ENCODE data around the gene SGSM1. TPM values are rescaled to one million over a fixed set of nuclear protein-coding genes. Genes with fewer than 3 reads are reported as not detected.

The SGSM1 gene
- polyA plus RNA-seq, 3 donors: not detected

GRCh38 chr22:24827296-24827695 lies 21.3 kb downstream of the SGSM1 start:
- H3K4me1 Mint-ChIP-seq: no peaks in the 10 kb centered on the region
- intact Hi-C loops (cut with micrococcal nuclease): no loop called here
- 95% methylated on average over 8 of the region's 9 CpGs for WGBS (ENCODE audit: insufficient coverage)

GRCh38 chr22:24830205-24830979 lies 24.4 kb downstream of the SGSM1 start:
- Histone ChIP-seq H4K20me1 (ENCODE audit: insufficient read depth, low read length) (no peaks in the 10 kb centered on the region), H3K36me3 (replicated peaks in 1 of 2; ENCODE audit: control insufficient read depth in 1 of 2, insufficient read depth in 2 of 2, low read length in 2 of 2) (no peaks in the 10 kb centered on the region), H3K4me3 (replicated peaks in 1 of 3; ENCODE audit: low read depth in 2 of 3, low read length in 3 of 3) (no peak overlapping the region), H3K9ac (ENCODE audit: insufficient read depth, low read length, poor library complexity, severe bottlenecking) (no peak overlapping the region), H3K27ac (ENCODE audit: low read depth in 1 of 2, low read length in 2 of 2) (no peak overlapping the region), H3K4me2 (replicated peaks; ENCODE audit: extremely low read depth, low read length, poor library complexity, severe bottlenecking) (no peak overlapping the region), H3K27me3 (ENCODE audit: control insufficient read depth in 2 of 2, insufficient read depth in 2 of 2, low read length in 2 of 2) (no peaks in the 10 kb centered on the region), H3K9me3 (replicated peaks in 1 of 2; ENCODE audit: control insufficient read depth in 1 of 2, insufficient read depth in 1 of 2, low read length in 2 of 2) (no peaks in the 10 kb centered on the region), H2AFZ (ENCODE audit: insufficient read depth, low read depth, low read length, poor library complexity, severe bottlenecking) (no peak overlapping the region), H3K4me1 (ENCODE audit: control insufficient read depth in 1 of 2, insufficient read depth in 2 of 2, low read length in 2 of 2) (no peaks in the 10 kb centered on the region), H3K79me2 (ENCODE audit: insufficient read depth, low read length) (no peaks in the 10 kb centered on the region)
- no peak overlapping the region for H3K27ac Mint-ChIP-seq
- 74% methylated on average over 4 of the region's 7 CpGs for WGBS (ENCODE audit: insufficient coverage)
- peaks cover 2 to 6% (median 3%) of the 10 kb centered on the region in 3 donors for H3K27me3 Mint-ChIP-seq (ENCODE audit: low read depth in 3 of 3)
- no peaks in the 10 kb centered on the region for H3K36me3 Mint-ChIP-seq
- H3K9me3 Mint-ChIP-seq: no peaks in the 10 kb centered on the region
- no peak for DNase-seq
- H3K4me3 Mint-ChIP-seq: no peak overlapping the region
- intact Hi-C loops (cut with micrococcal nuclease): no loop called here
- H3K4me1 Mint-ChIP-seq: no peaks in the 10 kb centered on the region
- no peak for TF ChIP-seq CTCF (IDR thresholded peaks at IDR 0.05)

More at GRCh38 chr22:24827296-24827695, 21.3 kb downstream of the SGSM1 start:
- no peaks in the 10 kb centered on the region for H3K36me3 Mint-ChIP-seq
- peaks cover 4 to 8% (median 5%) of the 10 kb centered on the region in 3 donors for H3K27me3 Mint-ChIP-seq (ENCODE audit: low read depth in 3 of 3)
- no peak overlapping the region for H3K27ac Mint-ChIP-seq
- Histone ChIP-seq H3K4me2 (replicated peaks; ENCODE audit: extremely low read depth, low read length, poor library complexity, severe bottlenecking) (no peak overlapping the region), H3K9ac (ENCODE audit: insufficient read depth, low read length, poor library complexity, severe bottlenecking) (no peak overlapping the region), H4K20me1 (ENCODE audit: insufficient read depth, low read length) (no peaks in the 10 kb centered on the region), H3K9me3 (replicated peaks in 1 of 2; ENCODE audit: control insufficient read depth in 1 of 2, insufficient read depth in 1 of 2, low read length in 2 of 2) (no peaks in the 10 kb centered on the region), H3K79me2 (ENCODE audit: insufficient read depth, low read length) (no peaks in the 10 kb centered on the region), H3K4me3 (replicated peaks in 1 of 3; ENCODE audit: low read depth in 2 of 3, low read length in 3 of 3) (no peak overlapping the region), H3K27ac (ENCODE audit: low read depth in 1 of 2, low read length in 2 of 2) (no peak overlapping the region), H2AFZ (ENCODE audit: insufficient read depth, low read depth, low read length, poor library complexity, severe bottlenecking) (no peak overlapping the region), H3K27me3 (ENCODE audit: control insufficient read depth in 2 of 2, insufficient read depth in 2 of 2, low read length in 2 of 2) (no peaks in the 10 kb centered on the region), H3K4me1 (ENCODE audit: control insufficient read depth in 1 of 2, insufficient read depth in 2 of 2, low read length in 2 of 2) (no peaks in the 10 kb centered on the region), H3K36me3 (replicated peaks in 1 of 2; ENCODE audit: control insufficient read depth in 1 of 2, insufficient read depth in 2 of 2, low read length in 2 of 2) (no peaks in the 10 kb centered on the region)
- no peak for TF ChIP-seq CTCF (IDR thresholded peaks at IDR 0.05)
- H3K4me3 Mint-ChIP-seq: no peak overlapping the region
- no peak for DNase-seq
- no peaks in the 10 kb centered on the region for H3K9me3 Mint-ChIP-seq

Data from CD14-positive monocyte (primary cell).